ENCODE measurements around the gene RAB8A. TPM values are rescaled to one million over a fixed set of nuclear protein-coding genes. Genes with fewer than 3 reads are reported as not detected.

RAB8A gene
- total and polyA plus RNA-seq, 3 experiments from 2014 or later = 86.3 to 298 (median 268) TPM

GRCh38 chr19:16124953-16125352 lies 13.3 kb downstream of the RAB8A start:
- Histone ChIP-seq H3K4me3 (ENCODE audit: low read length) (no peak overlapping the region), H3K27me3 (ENCODE audit: insufficient read depth, low read length, poor library complexity, severe bottlenecking) (no peaks in the 10 kb centered on the region), H3K4me1 (ENCODE audit: insufficient read depth, low read length) (no peaks in the 10 kb centered on the region), H3K27ac (ENCODE audit: low read depth, low read length) (no peak overlapping the region), H3K9me3 (ENCODE audit: low read length) (no peaks in the 10 kb centered on the region), H3K36me3 (ENCODE audit: insufficient read depth, low read length) (peaks cover 69% of the 10 kb centered on the region)
- peaks cover under 1 to 92% (median 20%) of the 10 kb centered on the region in 3 donors for H3K36me3 Mint-ChIP-seq
- peak overlapping the region in 1 of 8 donors; percentile 64 for H3K27ac Mint-ChIP-seq
- no peak overlapping the region for H3K4me3 Mint-ChIP-seq
- H3K4me1 Mint-ChIP-seq = peaks cover 0 to 15% (median 2%) of the 10 kb centered on the region in 3 donors
- H3K27me3 Mint-ChIP-seq = no peaks in the 10 kb centered on the region
- no peak for DNase-seq
- CTCF ChIA-PET = interaction anchor here (1.5 kb wide), 1 partner anchor 12 kb away, joined by 3 read pairs; no protein-coding TSS in a partner anchor
- no peaks in the 10 kb centered on the region for H3K9me3 Mint-ChIP-seq
- POLR2A ChIA-PET = interaction anchor here (0.5 kb wide), 1 partner anchor 368 kb away, joined by 3 read pairs; no protein-coding TSS in a partner anchor

- Histone ChIP-seq H3K36me3 (ENCODE audit: insufficient read depth, low read length) (peaks cover 71% of the 10 kb centered on the region), H3K27ac (ENCODE audit: low read depth, low read length) (no peak overlapping the region), H3K4me1 (ENCODE audit: insufficient read depth, low read length) (no peaks in the 10 kb centered on the region), H3K9me3 (ENCODE audit: low read length) (no peaks in the 10 kb centered on the region), H3K4me3 (ENCODE audit: low read length) (no peak overlapping the region), H3K27me3 (ENCODE audit: insufficient read depth, low read length, poor library complexity, severe bottlenecking) (no peaks in the 10 kb centered on the region)
- Mint-ChIP-seq H3K27me3 (no peaks in the 10 kb centered on the region), H3K4me3 (no peak overlapping the region), H3K4me1 (peaks cover 0 to 9% (median 2%) of the 10 kb centered on the region in 3 donors), H3K36me3 (peaks cover 5 to 94% (median 24%) of the 10 kb centered on the region in 3 donors), H3K9me3 (no peaks in the 10 kb centered on the region), H3K27ac (peak overlapping the region in 4 of 8 donors; percentile 24 to 91 (median 59))
- CTCF ChIA-PET = interaction anchor here (1.2 to 1.5 kb wide), 2 partner anchors 13 to 63 kb away, joined by 3 read pairs; no protein-coding TSS in a partner anchor
- DNase-seq = no peak
- POLR2A ChIA-PET = interaction anchor here (0.5 kb wide), 1 partner anchor 367 kb away, joined by 3 read pairs; no protein-coding TSS in a partner anchor
Observed at GRCh38 chr19:16125737-16126495, 14.2 kb downstream of the RAB8A start.

GRCh38 chr19:16127080-16127479 lies 15.4 kb downstream of the RAB8A start:
- Histone ChIP-seq H3K4me3 (ENCODE audit: low read length) (no peak overlapping the region), H3K27ac (ENCODE audit: low read depth, low read length) (no peak overlapping the region), H3K36me3 (ENCODE audit: insufficient read depth, low read length) (peaks cover 68% of the 10 kb centered on the region), H3K27me3 (ENCODE audit: insufficient read depth, low read length, poor library complexity, severe bottlenecking) (no peaks in the 10 kb centered on the region), H3K4me1 (ENCODE audit: insufficient read depth, low read length) (no peaks in the 10 kb centered on the region), H3K9me3 (ENCODE audit: low read length) (no peaks in the 10 kb centered on the region)
- no peak for DNase-seq
- CTCF ChIA-PET = no interaction called here
- Mint-ChIP-seq H3K4me1 (peaks cover 0 to 2% (median 2%) of the 10 kb centered on the region in 3 donors), H3K9me3 (no peaks in the 10 kb centered on the region), H3K4me3 (no peak overlapping the region), H3K36me3 (peaks cover 17 to 94% (median 28%) of the 10 kb centered on the region in 3 donors), H3K27me3 (no peaks in the 10 kb centered on the region), H3K27ac (peak overlapping the region in 2 of 8 donors; percentile 27 to 94)
- POLR2A ChIA-PET = interaction anchor here (0.7 kb wide), 1 partner anchor 22 kb away, joined by 3 read pairs; no protein-coding TSS in a partner anchor

- Mint-ChIP-seq H3K27me3 (no peaks in the 10 kb centered on the region), H3K4me1 (peaks cover 0 to 2% (median 2%) of the 10 kb centered on the region in 3 donors), H3K27ac (no peak overlapping the region), H3K36me3 (peaks cover 22 to 94% (median 32%) of the 10 kb centered on the region in 3 donors), H3K4me3 (no peak overlapping the region), H3K9me3 (no peaks in the 10 kb centered on the region)
- Histone ChIP-seq H3K9me3 (ENCODE audit: low read length) (no peaks in the 10 kb centered on the region), H3K27me3 (ENCODE audit: insufficient read depth, low read length, poor library complexity, severe bottlenecking) (no peaks in the 10 kb centered on the region), H3K4me1 (ENCODE audit: insufficient read depth, low read length) (no peaks in the 10 kb centered on the region), H3K36me3 (ENCODE audit: insufficient read depth, low read length) (peaks cover 72% of the 10 kb centered on the region), H3K27ac (ENCODE audit: low read depth, low read length) (no peak overlapping the region), H3K4me3 (ENCODE audit: low read length) (no peak overlapping the region)
- DNase-seq = no peak
- ChIA-PET POLR2A (interaction anchor here (0.8 kb wide), 1 partner anchor 15 kb away, joined by 3 read pairs; no protein-coding TSS in a partner anchor), CTCF (interaction anchor here (1.0 kb wide), 1 partner anchor 54 kb away, joined by 3 read pairs; no protein-coding TSS in a partner anchor)
Observed at GRCh38 chr19:16127776-16128371, 16.2 kb downstream of the RAB8A start.

GRCh38 chr19:16131648-16132047 lies 20.0 kb downstream of the RAB8A start:
- Histone ChIP-seq H3K27ac (ENCODE audit: low read depth, low read length) (no peak overlapping the region), H3K27me3 (ENCODE audit: insufficient read depth, low read length, poor library complexity, severe bottlenecking) (no peaks in the 10 kb centered on the region), H3K36me3 (ENCODE audit: insufficient read depth, low read length) (peaks cover 51% of the 10 kb centered on the region), H3K4me1 (ENCODE audit: insufficient read depth, low read length) (peaks cover 2% of the 10 kb centered on the region), H3K9me3 (ENCODE audit: low read length) (no peaks in the 10 kb centered on the region), H3K4me3 (ENCODE audit: low read length) (no peak overlapping the region)
- H3K4me3 Mint-ChIP-seq = no peak overlapping the region
- peak overlapping the region in 3 of 8 donors; percentile 1 to 73 (median 5) for H3K27ac Mint-ChIP-seq
- POLR2A ChIA-PET = no interaction called here
- no peaks in the 10 kb centered on the region for H3K9me3 Mint-ChIP-seq
- no peaks in the 10 kb centered on the region for H3K27me3 Mint-ChIP-seq
- CTCF ChIA-PET = interaction anchor here (0.6 kb wide), 1 partner anchor 50 kb away, joined by 4 read pairs; no protein-coding TSS in a partner anchor
- no peak for DNase-seq
- H3K4me1 Mint-ChIP-seq = peaks cover 2 to 12% (median 10%) of the 10 kb centered on the region in 3 donors
- H3K36me3 Mint-ChIP-seq = peaks cover 31 to 77% (median 35%) of the 10 kb centered on the region in 3 donors

GRCh38 chr19:16133818-16134217 lies 22.1 kb downstream of the RAB8A start:
- Histone ChIP-seq H3K36me3 (ENCODE audit: insufficient read depth, low read length) (peaks cover 34% of the 10 kb centered on the region), H3K9me3 (ENCODE audit: low read length) (no peaks in the 10 kb centered on the region), H3K27me3 (ENCODE audit: insufficient read depth, low read length, poor library complexity, severe bottlenecking) (no peaks in the 10 kb centered on the region), H3K4me1 (ENCODE audit: insufficient read depth, low read length) (peaks cover 5% of the 10 kb centered on the region), H3K4me3 (ENCODE audit: low read length) (no peak overlapping the region), H3K27ac (ENCODE audit: low read depth, low read length) (no peak overlapping the region)
- ChIA-PET POLR2A (no interaction called here), CTCF (no interaction called here)
- Mint-ChIP-seq H3K27ac (peak overlapping the region in 6 of 8 donors; percentile 28 to 77 (median 62)), H3K36me3 (peaks cover 32 to 56% (median 33%) of the 10 kb centered on the region in 3 donors), H3K4me3 (no peak overlapping the region), H3K9me3 (no peaks in the 10 kb centered on the region), H3K27me3 (no peaks in the 10 kb centered on the region), H3K4me1 (peaks cover 10 to 19% (median 16%) of the 10 kb centered on the region in 3 donors)
- DNase-seq = no peak

- H3K36me3 Mint-ChIP-seq = peaks cover 30 to 49% (median 32%) of the 10 kb centered on the region in 3 donors
- Histone ChIP-seq H3K9me3 (ENCODE audit: low read length) (no peaks in the 10 kb centered on the region), H3K27me3 (ENCODE audit: insufficient read depth, low read length, poor library complexity, severe bottlenecking) (no peaks in the 10 kb centered on the region), H3K4me3 (ENCODE audit: low read length) (no peak overlapping the region), H3K4me1 (ENCODE audit: insufficient read depth, low read length) (peaks cover 5% of the 10 kb centered on the region), H3K27ac (ENCODE audit: low read depth, low read length) (no peak overlapping the region), H3K36me3 (ENCODE audit: insufficient read depth, low read length) (peaks cover 27% of the 10 kb centered on the region)
- H3K9me3 Mint-ChIP-seq = no peaks in the 10 kb centered on the region
- ChIA-PET CTCF (no interaction called here), POLR2A (interaction anchor here (0.7 kb wide), 1 partner anchor 680 kb away, joined by 4 read pairs; no protein-coding TSS in a partner anchor)
- H3K4me3 Mint-ChIP-seq = no peak overlapping the region
- DNase-seq = no peak
- peaks cover 16 to 24% (median 21%) of the 10 kb centered on the region in 3 donors for H3K4me1 Mint-ChIP-seq
- H3K27me3 Mint-ChIP-seq = no peaks in the 10 kb centered on the region
- peak overlapping the region in 6 of 8 donors; percentile 34 to 77 (median 62) for H3K27ac Mint-ChIP-seq
Observed at GRCh38 chr19:16134510-16134909, 22.8 kb downstream of the RAB8A start.
